Hematopoietic multipotent progenitor cell treated with erythropoietin and hydrocortisone succinate and interleukin-3 and kit ligand, for 15 days (in vitro differentiated cells): ENCODE measurements around the gene LIMS2.

Source experiments
- DNase-seq: peaks from one replicate; pipeline ENCODE4 v3.0.0-alpha.2; 2015; ENCODE audit warnings: low spot score

Gene LIMS2

GRCh38 chr2:127645395-127646291, 29.7 kb downstream of the LIMS2 start, which contains the start of gene GPR17:
Gene GPR17, plus strand, starts transcription at chr2:127646153. Its CDS starts 4,583 bp downstream, at chr2:127650736.
- no peak for DNase-seq

- DNase-seq: no peak
Measured at GRCh38 chr2:127645026-127645394, 30.3 kb downstream of the LIMS2 start.

- DNase-seq: no peak
Measured at GRCh38 chr2:127644066-127645025, 31.0 kb downstream of the LIMS2 start.

- DNase-seq: no peak
Measured at GRCh38 chr2:127643439-127644065, 31.8 kb downstream of the LIMS2 start.

- no peak for DNase-seq
Measured at GRCh38 chr2:127642706-127643438, 32.5 kb downstream of the LIMS2 start.

GRCh38 chr2:127641846-127642507, 33.4 kb downstream of the LIMS2 start:
- no peak for DNase-seq

- DNase-seq: no peak
Measured at GRCh38 chr2:127641133-127641532, 34.2 kb downstream of the LIMS2 start.

GRCh38 chr2:127640082-127641072, 35.0 kb downstream of the LIMS2 start:
- DNase-seq: no peak

- DNase-seq: no peak
Measured at GRCh38 chr2:127639111-127639474, 36.2 kb downstream of the LIMS2 start.

- DNase-seq: no peak
Measured at GRCh38 chr2:127638361-127639110, 36.8 kb downstream of the LIMS2 start.

GRCh38 chr2:127637725-127638252, 37.5 kb downstream of the LIMS2 start:
- no peak for DNase-seq

GRCh38 chr2:127637236-127637630, 38.1 kb downstream of the LIMS2 start:
- no peak for DNase-seq

GRCh38 chr2:127636248-127637235, 38.8 kb downstream of the LIMS2 start:
- no peak for DNase-seq

- DNase-seq: no peak
Measured at GRCh38 chr2:127635380-127636237, 39.7 kb downstream of the LIMS2 start.

- DNase-seq: no peak
Measured at GRCh38 chr2:127634626-127635379, 40.5 kb downstream of the LIMS2 start.
